A549 (cell line): ENCODE data around the gene TTC8. TPM values are rescaled to one million over a fixed set of nuclear protein-coding genes. Genes with fewer than 3 reads are reported as not detected.

Source experiments
- ATAC-seq, 2 experiments: fragments of 200-7000 bp in 1 of 2; fragments of >200 bp in 1 of 2; cut with Nextera tagmentation in 1 of 2; cut with Tn5 transposase in 1 of 2; 3 replicates each; pipeline versions ENCODE4 v1.8.0 to v1.9.1; 2018 to 2020; ENCODE audit warnings: mild to moderate bottlenecking in 1 of 2, moderate library complexity in 1 of 2
- CTCF ChIA-PET: fragments of 300-600 bp; sonication (Branson Sonifier 250); formaldehyde crosslinking; extraction: SDS; loops from one replicate; lab custom pipeline; 2021; ENCODE audit warnings: antibody characterized with exemption, inconsistent platforms; lab: Yijun Ruan, JAX
- POLR2A ChIA-PET: fragments of 350-600 bp; formaldehyde crosslinking; extraction: SDS; loops from one replicate; lab custom pipeline; 2021; ENCODE audit warnings: antibody characterized with exemption, inconsistent platforms; lab: Yijun Ruan, JAX
- DNase-seq, 2 experiments: peaks; one replicate each; pipeline versions ENCODE4 v3.0.0 to v3.0.0-alpha.2; 2011 to 2016; ENCODE audit warnings: low read depth in 1 of 2, low spot score in 1 of 2
- FAIRE-seq: peaks from 2 replicates; lab custom pipeline; 2011; peaks lifted over from hg19 to GRCh38; lab: Jason Lieb, UNC
- H3K27ac ChIP-seq, 2 experiments: fragments of >200 bp; sonication (Bioruptor Twin); formaldehyde crosslinking; 3 replicates each; pipeline ENCODE4 v1.5.1; 2016 to 2017
- H3K4me1 ChIP-seq: fragments of >200 bp; sonication (Bioruptor Twin); formaldehyde crosslinking; 3 replicates; pipeline ENCODE4 v1.6.1; 2016
- H3K4me2 ChIP-seq: fragments of >200 bp; sonication (Bioruptor Twin); formaldehyde crosslinking; 3 replicates; pipeline ENCODE4 v1.6.1; 2016
- H3K4me3 ChIP-seq: fragments of >200 bp; sonication (Bioruptor Twin); formaldehyde crosslinking; 3 replicates; pipeline ENCODE4 v1.5.1; 2016
- H3K9me3 ChIP-seq: fragments of >200 bp; sonication (Bioruptor Twin); formaldehyde crosslinking; 3 replicates; pipeline ENCODE4 v1.6.1; 2016
- ATOH8 ChIP-seq: fragments of 250-450 bp; sonication (Bioruptor Pico); IDR thresholded peaks from 2 replicates; pipeline ENCODE4 v1.5.0; 2020; ENCODE audit warnings: low read depth, mild to moderate bottlenecking, moderate library complexity
- CTCF ChIP-seq: fragments of >200 bp; sonication (Bioruptor Twin); formaldehyde crosslinking; IDR thresholded peaks from 3 replicates; pipeline ENCODE4 v1.5.1; 2016
- FOSB ChIP-seq: fragments of 250-450 bp; sonication (Bioruptor Pico); IDR thresholded peaks from 2 replicates; pipeline ENCODE4 v1.5.0; 2020; ENCODE audit warnings: mild to moderate bottlenecking, moderate library complexity
- HEYL ChIP-seq: fragments of 250-450 bp; sonication (Bioruptor Pico); IDR thresholded peaks from 2 replicates; pipeline ENCODE4 v1.8.0; 2021; ENCODE audit warnings: mild to moderate bottlenecking, moderate library complexity
- HOXA7 ChIP-seq: fragments of 250-450 bp; sonication (Bioruptor Pico); IDR thresholded peaks from 2 replicates; pipeline ENCODE4 v1.5.0; 2020; ENCODE audit warnings: mild to moderate bottlenecking, moderate library complexity
- HOXB5 ChIP-seq: fragments of 250-450 bp; sonication (Bioruptor Pico); IDR thresholded peaks from 2 replicates; pipeline ENCODE4 v1.5.0; 2020; ENCODE audit warnings: mild to moderate bottlenecking, moderate library complexity
- JUN ChIP-seq, 2 experiments: fragments of >200 bp; sonication (Bioruptor Twin); formaldehyde crosslinking; IDR thresholded peaks; 2 replicates in 1 of 2; 3 replicates in 1 of 2; pipeline ENCODE4 v1.6.1; 2016 to 2017
- KDM1A ChIP-seq: fragments of 200-600 bp; sonication (generic); IDR thresholded peaks from 2 replicates; pipeline ENCODE4 v1.6.1; 2016; ENCODE audit warnings: low read depth, mild to moderate bottlenecking
- KDM5A ChIP-seq: fragments of 200-600 bp; sonication (generic); IDR thresholded peaks from 2 replicates; pipeline ENCODE4 v1.6.1; 2016; ENCODE audit warnings: antibody characterized with exemption, mild to moderate bottlenecking
- MAFK ChIP-seq: fragments of 450-650 bp; IDR thresholded peaks from 2 replicates; pipeline ENCODE4 v1.6.1; 2014; ENCODE audit not compliant: partially characterized antibody
- NPAS2 ChIP-seq: fragments of 250-450 bp; sonication (Bioruptor Pico); IDR thresholded peaks from 2 replicates; pipeline ENCODE4 v1.8.0; 2022; ENCODE audit warnings: mild to moderate bottlenecking, moderate library complexity, borderline replicate concordance
- NR3C1 ChIP-seq: fragments of >200 bp; sonication (Bioruptor Twin); formaldehyde crosslinking; IDR thresholded peaks from 3 replicates; pipeline ENCODE4 v1.6.1; 2017
- POLR2A ChIP-seq: IDR thresholded peaks from 2 replicates; pipeline ENCODE4 v1.6.1; 2012; ENCODE audit warnings: mild to moderate bottlenecking, low read length
- RFX5 ChIP-seq: fragments of 450-650 bp; IDR thresholded peaks from 2 replicates; pipeline ENCODE4 v1.7.1; 2014; ENCODE audit warnings: antibody characterized with exemption, mild to moderate bottlenecking, moderate library complexity
- SREBF2 ChIP-seq: fragments of 450-650 bp; IDR thresholded peaks from 2 replicates; pipeline ENCODE4 v1.6.1; 2014; ENCODE audit warnings: mild to moderate bottlenecking, moderate library complexity
- ZC3H11A ChIP-seq: fragments of 450-650 bp; IDR thresholded peaks from 2 replicates; pipeline ENCODE4 v1.6.1; 2014; ENCODE audit warnings: antibody characterized with exemption, mild to moderate bottlenecking
- ZFP36 ChIP-seq: fragments of 450-650 bp; IDR thresholded peaks from 2 replicates; pipeline ENCODE4 v1.6.1; 2014; ENCODE audit warnings: borderline replicate concordance; ENCODE audit not compliant: partially characterized antibody
- ZNF302 ChIP-seq: fragments of 250-450 bp; sonication (Bioruptor Pico); IDR thresholded peaks from 2 replicates; pipeline ENCODE4 v1.9.0; 2021; ENCODE audit warnings: inconsistent platforms, mild to moderate bottlenecking, moderate library complexity
- WGBS: methylation state at CpG from one replicate; pipeline ENCODE4 v1.1.6; 2017; ENCODE audit errors: missing lambda C conversion rate; 5-methylcytosine and 5-hydroxymethylcytosine counted together
- polyA plus RNA-seq, 4 experiments: library from polyadenylated mRNA; depleted of rRNA in 3 of 4; stranded (reverse); fragments of >200 nt; fragmentation: RNase III in 1 of 4; extraction: RNeasy Plus Mini Kit Qiagen cat#74134 plus additional on column Dnase treatment in 1 of 4; gene quantifications; 2 replicates in 3 of 4; 3 replicates in 1 of 4; pipeline ENCODE4 v1.2.3, GENCODE V29; 2011 to 2017
- TF ChIP-seq, protein P1 (sequence below): fragments of 150-350 bp; IDR thresholded peaks from 2 replicates; pipeline ENCODE4 v1.6.1; 2014; ENCODE audit warnings: low read depth, mild to moderate bottlenecking, low read length
- TF ChIP-seq, protein P2 (sequence below): fragments of 250-450 bp; sonication (Bioruptor Pico); IDR thresholded peaks from 2 replicates; pipeline ENCODE4 v1.5.0; 2021; ENCODE audit warnings: mild to moderate bottlenecking, moderate library complexity, borderline replicate concordance
- TF ChIP-seq, protein P3 (sequence below): IDR thresholded peaks from 2 replicates; pipeline ENCODE4 v1.6.1; 2012; ENCODE audit warnings: low read depth, borderline replicate concordance

The TTC8 gene
- polyA plus RNA-seq, 2 of the 4 experiments (the other 2 are of a cell fraction), result 36.6 to 56.8 TPM

GRCh38 chr14:88802596-88802995 lies 21.9 kb upstream of the TTC8 start:
- Histone ChIP-seq H3K27ac (no peak overlapping the region), H3K4me3 (no peak overlapping the region), H3K4me2 (no peak overlapping the region), H3K9me3 (no peaks in the 10 kb centered on the region), H3K4me1 (no peaks in the 10 kb centered on the region)
- ChIA-PET POLR2A (no interaction called here), CTCF (interaction anchor here (1.9 kb wide), 1 partner anchor 16 kb away, joined by 4 read pairs; no protein-coding TSS in a partner anchor)
- DNase-seq (no peak), ATAC-seq (no peak), FAIRE-seq (no peak)
- 62% methylated on average over 6 of the region's 6 CpGs for WGBS
- no peak for TF ChIP-seq RFX5
- TF ChIP-seq, protein P1, sequence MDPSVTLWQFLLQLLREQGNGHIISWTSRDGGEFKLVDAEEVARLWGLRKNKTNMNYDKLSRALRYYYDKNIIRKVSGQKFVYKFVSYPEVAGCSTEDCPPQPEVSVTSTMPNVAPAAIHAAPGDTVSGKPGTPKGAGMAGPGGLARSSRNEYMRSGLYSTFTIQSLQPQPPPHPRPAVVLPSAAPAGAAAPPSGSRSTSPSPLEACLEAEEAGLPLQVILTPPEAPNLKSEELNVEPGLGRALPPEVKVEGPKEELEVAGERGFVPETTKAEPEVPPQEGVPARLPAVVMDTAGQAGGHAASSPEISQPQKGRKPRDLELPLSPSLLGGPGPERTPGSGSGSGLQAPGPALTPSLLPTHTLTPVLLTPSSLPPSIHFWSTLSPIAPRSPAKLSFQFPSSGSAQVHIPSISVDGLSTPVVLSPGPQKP, result no peak

- POLR2A ChIA-PET, result no interaction called here
- no peak overlapping the region for H3K4me2 ChIP-seq
- H3K4me1 ChIP-seq, result no peaks in the 10 kb centered on the region
- H3K27ac ChIP-seq, result no peak overlapping the region
- ATAC-seq (no peak), DNase-seq (no peak), FAIRE-seq (no peak)
- H3K9me3 ChIP-seq, result peaks cover 3% of the 10 kb centered on the region; the same call in 1 of the 3 replicates
- CTCF ChIA-PET, result interaction anchor here (1.9 kb wide), 1 partner anchor 14 kb away, joined by 4 read pairs; no protein-coding TSS in a partner anchor
- H3K4me3 ChIP-seq, result no peak overlapping the region
- 50% methylated on average over 2 of the region's 2 CpGs for WGBS
- TF ChIP-seq CTCF (no peak), ZFP36 (no peak), HOXA7 (CRISPR knock-in tag) (no peak), POLR2A (no peak), KDM1A (no peak), KDM5A (no peak), ZC3H11A (no peak), MAFK (no peak), JUN (IDR thresholded peaks at IDR 0.05) (no peak), HOXB5 (CRISPR knock-in tag) (no peak), ATOH8 (no peak), HEYL (no peak), ZNF302 (no peak), NPAS2 (CRISPR knock-in tag) (no peak), SREBF2 (no peak), NR3C1 (no peak), FOSB (CRISPR knock-in tag) (no peak)
- TF ChIP-seq, protein P2, sequence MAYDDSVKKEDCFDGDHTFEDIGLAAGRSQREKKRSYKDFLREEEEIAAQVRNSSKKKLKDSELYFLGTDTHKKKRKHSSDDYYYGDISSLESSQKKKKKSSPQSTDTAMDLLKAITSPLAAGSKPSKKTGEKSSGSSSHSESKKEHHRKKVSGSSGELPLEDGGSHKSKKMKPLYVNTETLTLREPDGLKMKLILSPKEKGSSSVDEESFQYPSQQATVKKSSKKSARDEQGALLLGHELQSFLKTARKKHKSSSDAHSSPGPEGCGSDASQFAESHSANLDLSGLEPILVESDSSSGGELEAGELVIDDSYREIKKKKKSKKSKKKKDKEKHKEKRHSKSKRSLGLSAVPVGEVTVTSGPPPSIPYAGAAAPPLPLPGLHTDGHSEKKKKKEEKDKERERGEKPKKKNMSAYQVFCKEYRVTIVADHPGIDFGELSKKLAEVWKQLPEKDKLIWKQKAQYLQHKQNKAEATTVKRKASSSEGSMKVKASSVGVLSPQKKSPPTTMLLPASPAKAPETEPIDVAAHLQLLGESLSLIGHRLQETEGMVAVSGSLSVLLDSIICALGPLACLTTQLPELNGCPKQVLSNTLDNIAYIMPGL (CRISPR knock-in tag), result no peak
- TF ChIP-seq, protein P3, sequence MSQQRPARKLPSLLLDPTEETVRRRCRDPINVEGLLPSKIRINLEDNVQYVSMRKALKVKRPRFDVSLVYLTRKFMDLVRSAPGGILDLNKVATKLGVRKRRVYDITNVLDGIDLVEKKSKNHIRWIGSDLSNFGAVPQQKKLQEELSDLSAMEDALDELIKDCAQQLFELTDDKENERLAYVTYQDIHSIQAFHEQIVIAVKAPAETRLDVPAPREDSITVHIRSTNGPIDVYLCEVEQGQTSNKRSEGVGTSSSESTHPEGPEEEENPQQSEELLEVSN, result no peak
Measured at GRCh38 chr14:88804035-88804434, 20.4 kb upstream of the TTC8 start.
